Activated T-cell treated with anti-CD3 and anti-CD28 coated beads for 4 hours (primary cell): ENCODE measurements around the gene ZNF138.
"Not testable (repeated sequence)": the region's sequence is repeated elsewhere in the genome, so short reads cannot be mapped to it uniquely, and the experiment has no call there.

Experiments
- DNase-seq: peaks from one replicate; pipeline ENCODE4 v3.0.0-alpha.2; 2020

Gene ZNF138

GRCh38 chr7:64839910-64840309, 45.7 kb downstream of the ZNF138 start:
- DNase-seq = no peak

GRCh38 chr7:64849250-64849923, 55.2 kb downstream of the ZNF138 start:
- DNase-seq = no peak

- no peak for DNase-seq
Measured at GRCh38 chr7:64849924-64850499, 55.8 kb downstream of the ZNF138 start.

- DNase-seq = no peak
Measured at GRCh38 chr7:64853679-64854078, 59.5 kb downstream of the ZNF138 start.

- DNase-seq = no peak
Measured at GRCh38 chr7:64854969-64855368, 60.7 kb downstream of the ZNF138 start.

- no peak for DNase-seq
Measured at GRCh38 chr7:64863021-64863420, 68.8 kb downstream of the ZNF138 start.

GRCh38 chr7:64863530-64863929, 69.3 kb downstream of the ZNF138 start:
- not testable (repeated sequence) for DNase-seq

GRCh38 chr7:64863969-64864368, 69.7 kb downstream of the ZNF138 start:
- DNase-seq = no peak

GRCh38 chr7:64867863-64868440, 73.7 kb downstream of the ZNF138 start:
- no peak for DNase-seq

- DNase-seq = no peak
Measured at GRCh38 chr7:64868499-64868898, 74.3 kb downstream of the ZNF138 start.

GRCh38 chr7:64869121-64869725, 75.0 kb downstream of the ZNF138 start:
- DNase-seq = no peak

- no peak for DNase-seq
Measured at GRCh38 chr7:64869912-64870562, 75.8 kb downstream of the ZNF138 start.

GRCh38 chr7:64870656-64871055, 76.4 kb downstream of the ZNF138 start:
- no peak for DNase-seq

- no peak for DNase-seq
Measured at GRCh38 chr7:64871761-64872160, 77.5 kb downstream of the ZNF138 start.

- DNase-seq = no peak
Measured at GRCh38 chr7:64872351-64873154, 78.3 kb downstream of the ZNF138 start.

- no peak for DNase-seq
Measured at GRCh38 chr7:64873155-64873500, 78.9 kb downstream of the ZNF138 start.

GRCh38 chr7:64873517-64873916, 79.3 kb downstream of the ZNF138 start:
- DNase-seq = no peak

- DNase-seq = no peak
Measured at GRCh38 chr7:64874114-64874513, 79.9 kb downstream of the ZNF138 start.

- no peak for DNase-seq
Measured at GRCh38 chr7:64874562-64875250, 80.5 kb downstream of the ZNF138 start.

- DNase-seq = no peak
Measured at GRCh38 chr7:64875258-64875657, 81.0 kb downstream of the ZNF138 start.

GRCh38 chr7:64875658-64876406, 81.6 kb downstream of the ZNF138 start:
- DNase-seq = no peak
